Neural progenitor cell (in vitro differentiated cells): ENCODE data around the gene ATXN7L1. TPM values are rescaled to one million over a fixed set of nuclear protein-coding genes. Genes with fewer than 3 reads are reported as not detected.

Experiments used
- DNase-seq: peaks from one replicate; pipeline ENCODE4 v3.0.0-alpha.2; 2016; ENCODE audit warnings: low spot score
- H2AFZ ChIP-seq: fragments of 200-600 bp; sonication (generic); replicated peaks from 2 replicates; pipeline ENCODE4 v1.6.1; 2016; ENCODE audit warnings: antibody characterized with exemption
- H3F3A ChIP-seq: fragments of 200-600 bp; sonication (generic); 2 replicates; pipeline ENCODE4 v1.6.1; 2016; ENCODE audit warnings: antibody characterized with exemption, low read depth
- H3K27ac ChIP-seq: fragments of 200-600 bp; sonication (generic); 2 replicates; pipeline ENCODE4 v1.5.1; 2016; ENCODE audit warnings: mild to moderate bottlenecking
- H3K27me3 ChIP-seq: fragments of 200-600 bp; sonication (generic); 2 replicates; pipeline ENCODE4 v1.6.1; 2016; ENCODE audit warnings: mild to moderate bottlenecking, moderate library complexity
- H3K36me3 ChIP-seq: fragments of 200-600 bp; sonication (generic); 2 replicates; pipeline ENCODE4 v1.5.1; 2016
- H3K4me1 ChIP-seq: fragments of 200-600 bp; sonication (generic); 2 replicates; pipeline ENCODE4 v1.6.1; 2016; ENCODE audit warnings: mixed run types
- H3K4me2 ChIP-seq: fragments of 200-600 bp; sonication (generic); 2 replicates; pipeline ENCODE4 v1.6.1; 2016
- H3K4me3 ChIP-seq: fragments of 200-600 bp; sonication (generic); 2 replicates; pipeline ENCODE4 v1.5.1; 2016
- H3K79me2 ChIP-seq: fragments of 200-600 bp; sonication (generic); 2 replicates; pipeline ENCODE4 v1.6.1; 2016; ENCODE audit warnings: low read depth
- H3K9ac ChIP-seq: fragments of 200-600 bp; sonication (generic); 2 replicates; pipeline ENCODE4 v1.6.1; 2016
- H3K9me3 ChIP-seq: fragments of 200-600 bp; sonication (generic); 2 replicates; pipeline ENCODE4 v1.5.1; 2016; ENCODE audit warnings: low read depth
- H4K20me1 ChIP-seq: fragments of 200-600 bp; sonication (generic); 2 replicates; pipeline ENCODE4 v1.6.1; 2016; ENCODE audit warnings: low read depth
- H3K27ac Mint-ChIP-seq: 3 replicates; pipeline ENCODE4 v1.8.0; 2021; ENCODE audit warnings: mixed read lengths
- H3K27me3 Mint-ChIP-seq: 2 replicates; pipeline ENCODE4 v1.8.0; 2022; ENCODE audit warnings: low read depth, mild to moderate bottlenecking, inconsistent platforms, moderate library complexity, mixed read lengths; ENCODE audit not compliant: insufficient read depth
- H3K36me3 Mint-ChIP-seq: 3 replicates; pipeline ENCODE4 v1.8.0; 2021; ENCODE audit warnings: mixed read lengths
- H3K4me1 Mint-ChIP-seq: 3 replicates; pipeline ENCODE4 v1.8.0; 2021; ENCODE audit warnings: mixed read lengths
- H3K4me3 Mint-ChIP-seq: 3 replicates; pipeline ENCODE4 v1.8.0; 2021; ENCODE audit warnings: mild to moderate bottlenecking, moderate library complexity, mixed read lengths
- H3K9me3 Mint-ChIP-seq: 3 replicates; pipeline ENCODE4 v1.8.0; 2020; ENCODE audit warnings: mixed read lengths
- EZH2 ChIP-seq: fragments of 200-600 bp; sonication (generic); IDR thresholded peaks from 2 replicates; pipeline ENCODE4 v1.6.1; 2017; ENCODE audit warnings: antibody characterized with exemption, mild to moderate bottlenecking, moderate library complexity
- EZH2phosphoT487 ChIP-seq: fragments of 200-600 bp; sonication (generic); IDR thresholded peaks from 2 replicates; pipeline ENCODE4 v1.6.1; 2017; ENCODE audit warnings: antibody characterized with exemption
- total RNA-seq: library from RNA; depleted of rRNA; stranded (reverse); fragments of >200 nt; gene quantifications from 2 replicates; pipeline ENCODE4 v1.2.3, GENCODE V29; 2015; ENCODE audit warnings: low replicate concordance
- TF ChIP-seq, protein P1 (sequence below): fragments of 200-600 bp; sonication (generic); IDR thresholded peaks from 2 replicates; pipeline ENCODE4 v1.5.1; 2017; ENCODE audit warnings: antibody characterized with exemption, mild to moderate bottlenecking

ATXN7L1 gene
- total RNA-seq, 1 donor from 2014 or later: 5.9 TPM

DNA sequence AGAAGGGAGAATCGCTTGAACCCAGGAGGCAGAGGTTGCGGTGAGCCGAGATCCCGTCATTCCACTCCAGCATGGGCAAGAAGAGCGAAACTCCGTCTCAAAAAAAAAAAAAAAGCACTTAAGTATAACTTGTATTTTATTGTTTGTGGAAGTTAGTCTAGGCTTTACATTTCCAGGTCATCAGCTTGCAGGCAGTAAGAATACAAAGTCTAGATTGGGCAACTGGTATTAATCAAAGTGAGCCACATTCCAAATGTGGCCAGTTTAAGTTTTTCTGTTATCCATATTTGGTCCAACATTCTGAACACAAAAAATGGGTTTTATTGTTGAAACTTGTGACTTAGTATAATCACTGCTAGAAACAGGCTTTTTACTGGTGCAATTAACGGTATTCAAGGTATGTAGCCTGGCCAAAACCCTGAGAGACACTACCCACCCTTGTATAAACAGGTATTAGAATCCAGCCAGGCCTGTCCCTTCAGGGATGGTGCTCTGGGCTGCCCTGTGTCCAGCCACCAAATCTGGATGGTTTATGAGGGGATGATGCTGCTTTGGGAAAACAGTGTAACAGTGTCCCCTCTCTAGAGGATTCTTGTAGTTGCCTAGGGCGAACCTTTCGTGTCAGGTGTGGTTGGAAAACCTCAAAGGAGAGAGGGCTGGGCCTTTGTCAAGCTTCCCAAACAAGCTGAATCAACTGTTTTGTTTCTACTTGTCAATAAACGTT is 173.0 kb downstream of the ATXN7L1 start:
- Histone ChIP-seq H4K20me1 (no peaks in the 10 kb centered on the region), H3K79me2 (no peaks in the 10 kb centered on the region), H3K4me1 (no peaks in the 10 kb centered on the region), H3K4me3 (no peak overlapping the region), H3K9me3 (no peaks in the 10 kb centered on the region), H2AFZ (no peak overlapping the region), H3K4me2 (no peak overlapping the region), H3K36me3 (no peaks in the 10 kb centered on the region), H3F3A (no peaks in the 10 kb centered on the region), H3K27me3 (no peaks in the 10 kb centered on the region), H3K27ac (no peak overlapping the region), H3K9ac (no peak overlapping the region)
- TF ChIP-seq, protein P1, sequence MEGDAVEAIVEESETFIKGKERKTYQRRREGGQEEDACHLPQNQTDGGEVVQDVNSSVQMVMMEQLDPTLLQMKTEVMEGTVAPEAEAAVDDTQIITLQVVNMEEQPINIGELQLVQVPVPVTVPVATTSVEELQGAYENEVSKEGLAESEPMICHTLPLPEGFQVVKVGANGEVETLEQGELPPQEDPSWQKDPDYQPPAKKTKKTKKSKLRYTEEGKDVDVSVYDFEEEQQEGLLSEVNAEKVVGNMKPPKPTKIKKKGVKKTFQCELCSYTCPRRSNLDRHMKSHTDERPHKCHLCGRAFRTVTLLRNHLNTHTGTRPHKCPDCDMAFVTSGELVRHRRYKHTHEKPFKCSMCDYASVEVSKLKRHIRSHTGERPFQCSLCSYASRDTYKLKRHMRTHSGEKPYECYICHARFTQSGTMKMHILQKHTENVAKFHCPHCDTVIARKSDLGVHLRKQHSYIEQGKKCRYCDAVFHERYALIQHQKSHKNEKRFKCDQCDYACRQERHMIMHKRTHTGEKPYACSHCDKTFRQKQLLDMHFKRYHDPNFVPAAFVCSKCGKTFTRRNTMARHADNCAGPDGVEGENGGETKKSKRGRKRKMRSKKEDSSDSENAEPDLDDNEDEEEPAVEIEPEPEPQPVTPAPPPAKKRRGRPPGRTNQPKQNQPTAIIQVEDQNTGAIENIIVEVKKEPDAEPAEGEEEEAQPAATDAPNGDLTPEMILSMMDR: no peak
- H3K9me3 Mint-ChIP-seq: peaks cover 3% of the 10 kb centered on the region
- DNase-seq: no peak
- H3K4me3 Mint-ChIP-seq: no peak overlapping the region
- H3K4me1 Mint-ChIP-seq: no peaks in the 10 kb centered on the region
- H3K27me3 Mint-ChIP-seq: no peaks in the 10 kb centered on the region
- H3K27ac Mint-ChIP-seq: no peak overlapping the region
- H3K36me3 Mint-ChIP-seq: peaks cover 14% of the 10 kb centered on the region

DNA sequence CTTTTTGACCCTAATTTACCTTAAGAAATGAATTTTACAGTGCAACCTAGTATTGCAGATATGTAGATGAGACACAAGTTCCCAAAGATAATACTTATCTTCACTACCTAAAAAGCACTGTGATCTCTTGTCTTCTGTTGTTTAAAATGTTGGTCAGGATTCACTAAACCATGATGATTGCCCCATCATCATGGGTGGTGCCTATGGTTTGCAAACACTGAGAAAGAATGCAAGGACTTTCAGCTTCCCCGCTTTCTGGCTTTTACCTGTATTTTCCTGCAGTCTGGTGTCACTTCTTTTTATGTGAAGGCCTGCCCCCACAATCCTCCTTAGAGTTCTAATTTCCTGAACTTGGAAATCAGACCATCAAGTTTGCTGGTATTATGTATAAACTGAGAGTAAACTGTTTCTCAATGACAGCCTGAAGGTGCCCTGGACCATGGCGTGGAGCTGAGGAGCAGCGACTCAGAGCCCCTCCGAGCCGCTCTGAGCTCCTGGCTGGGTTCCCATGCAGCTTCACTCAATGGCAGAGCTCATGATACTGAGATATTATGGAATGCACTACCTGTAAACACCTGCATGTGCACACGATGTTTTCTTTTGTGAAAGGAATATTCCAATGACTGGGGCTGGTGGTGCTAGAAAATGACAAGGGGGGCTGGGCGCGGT is 176.7 kb downstream of the ATXN7L1 start:
- no peaks in the 10 kb centered on the region for H4K20me1 ChIP-seq
- H3K4me3 Mint-ChIP-seq: no peak overlapping the region
- H3K27me3 ChIP-seq: no peaks in the 10 kb centered on the region
- H3K4me2 ChIP-seq: no peak overlapping the region
- H3K27ac Mint-ChIP-seq: no peak overlapping the region
- no peaks in the 10 kb centered on the region for H3K9me3 Mint-ChIP-seq
- H3K4me1 ChIP-seq: no peaks in the 10 kb centered on the region
- no peaks in the 10 kb centered on the region for H3K27me3 Mint-ChIP-seq
- DNase-seq: no peak
- no peaks in the 10 kb centered on the region for H3K79me2 ChIP-seq
- H3K27ac ChIP-seq: no peak overlapping the region
- no peaks in the 10 kb centered on the region for H3K36me3 ChIP-seq
- H3K36me3 Mint-ChIP-seq: peaks cover 10% of the 10 kb centered on the region
- no peak overlapping the region for H3K4me3 ChIP-seq
- H3K9ac ChIP-seq: no peak overlapping the region
- no peaks in the 10 kb centered on the region for H3K9me3 ChIP-seq
- no peak overlapping the region for H2AFZ ChIP-seq
- H3F3A ChIP-seq: no peaks in the 10 kb centered on the region
- TF ChIP-seq EZH2phosphoT487 (no peak), EZH2 (no peak)
- TF ChIP-seq, protein P1: no peak
- peaks cover 10% of the 10 kb centered on the region for H3K4me1 Mint-ChIP-seq

DNA sequence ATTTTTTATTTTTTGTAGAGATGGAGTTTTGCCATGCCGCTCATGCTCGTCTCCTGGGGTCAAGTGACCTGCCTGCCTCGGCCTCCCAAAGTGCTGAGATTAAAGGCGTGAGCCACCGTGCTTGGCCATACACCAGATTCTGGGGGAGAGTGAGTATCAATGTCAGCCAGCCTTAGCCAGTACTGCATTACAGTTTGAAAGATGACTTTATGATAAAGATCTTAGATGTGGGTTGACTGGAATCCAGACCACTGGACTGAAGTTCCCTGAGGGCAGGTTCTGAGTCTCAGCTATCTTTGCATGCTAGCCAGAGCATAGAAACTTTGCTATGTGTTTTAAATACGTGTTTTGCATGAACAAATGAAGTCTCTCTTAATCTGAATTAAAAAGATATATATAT is 177.9 kb downstream of the ATXN7L1 start:
- Histone ChIP-seq H3K27ac (no peak overlapping the region), H3K9me3 (no peaks in the 10 kb centered on the region), H3K79me2 (no peaks in the 10 kb centered on the region), H3K4me1 (no peaks in the 10 kb centered on the region), H3K9ac (no peak overlapping the region), H2AFZ (no peak overlapping the region), H3K27me3 (no peaks in the 10 kb centered on the region), H4K20me1 (no peaks in the 10 kb centered on the region), H3K4me3 (no peak overlapping the region), H3K36me3 (no peaks in the 10 kb centered on the region), H3K4me2 (no peak overlapping the region), H3F3A (no peaks in the 10 kb centered on the region)
- TF ChIP-seq, protein P1: no peak
- no peak for TF ChIP-seq EZH2phosphoT487
- no peak for TF ChIP-seq EZH2
- Mint-ChIP-seq H3K4me1 (peaks cover 10% of the 10 kb centered on the region), H3K27me3 (no peaks in the 10 kb centered on the region), H3K4me3 (no peak overlapping the region), H3K36me3 (peaks cover 10% of the 10 kb centered on the region), H3K27ac (no peak overlapping the region), H3K9me3 (no peaks in the 10 kb centered on the region)
- DNase-seq: no peak
